GM10266 (cell line): ENCODE data around the gene FARP1.

Experiments
- DNase-seq: peaks from one replicate; pipeline ENCODE4 v3.0.0; 2012; ENCODE audit errors: extremely low spot score
- TF ChIP-seq, protein P1 (sequence below): IDR thresholded peaks from 2 replicates; pipeline ENCODE4 v1.5.1; 2012; ENCODE audit warnings: mild to moderate bottlenecking, low read depth; ENCODE audit not compliant: control insufficient read depth, insufficient read depth; ENCODE audit errors: missing control alignments

The FARP1 gene

DNA sequence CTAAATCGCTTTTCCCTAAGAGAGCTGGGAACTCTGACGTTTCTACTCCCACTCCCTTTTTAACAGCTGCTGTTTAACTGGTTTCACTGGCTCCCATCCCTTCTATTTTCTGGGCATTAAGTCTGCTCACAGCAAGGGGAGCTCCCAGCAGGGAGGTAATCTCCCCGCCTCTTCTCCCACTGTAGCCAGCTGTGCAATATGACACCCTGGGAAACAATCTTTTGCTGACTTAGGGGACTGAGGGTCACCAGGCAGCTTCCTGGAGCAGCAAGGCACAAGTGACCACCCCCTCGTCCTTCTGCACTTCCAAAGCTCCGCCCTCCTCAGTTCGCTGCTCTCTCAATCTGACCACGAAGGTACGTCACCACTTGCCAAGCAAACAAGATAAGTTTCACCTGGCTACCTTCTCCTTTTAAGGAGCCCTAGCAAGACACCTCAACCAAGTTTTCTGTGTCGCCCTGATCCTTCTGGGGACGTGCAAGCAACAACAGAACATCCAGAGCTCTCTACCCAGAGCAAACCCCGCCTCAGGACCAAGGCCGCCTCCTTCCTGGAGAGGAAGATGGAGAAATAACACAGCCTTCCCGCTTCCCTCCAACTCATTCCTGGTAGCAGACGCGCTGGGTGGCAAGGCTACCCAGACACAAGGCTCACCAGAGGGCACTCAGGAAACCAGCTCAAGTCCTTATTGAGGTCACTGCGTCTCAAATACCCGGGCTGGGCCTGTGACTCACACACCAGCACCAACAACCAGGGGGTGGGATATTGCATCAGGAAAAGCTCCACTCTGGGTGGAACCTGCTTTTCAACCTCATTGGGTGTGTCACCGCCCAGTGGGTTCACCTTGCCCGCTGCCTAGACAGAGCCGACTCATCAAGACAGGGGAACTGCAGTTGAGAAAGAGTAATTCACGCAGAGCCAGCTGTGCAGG, 341.7 kb downstream of the FARP1 start:
- peak; percentile 54 for DNase-seq
- TF ChIP-seq, protein P1, sequence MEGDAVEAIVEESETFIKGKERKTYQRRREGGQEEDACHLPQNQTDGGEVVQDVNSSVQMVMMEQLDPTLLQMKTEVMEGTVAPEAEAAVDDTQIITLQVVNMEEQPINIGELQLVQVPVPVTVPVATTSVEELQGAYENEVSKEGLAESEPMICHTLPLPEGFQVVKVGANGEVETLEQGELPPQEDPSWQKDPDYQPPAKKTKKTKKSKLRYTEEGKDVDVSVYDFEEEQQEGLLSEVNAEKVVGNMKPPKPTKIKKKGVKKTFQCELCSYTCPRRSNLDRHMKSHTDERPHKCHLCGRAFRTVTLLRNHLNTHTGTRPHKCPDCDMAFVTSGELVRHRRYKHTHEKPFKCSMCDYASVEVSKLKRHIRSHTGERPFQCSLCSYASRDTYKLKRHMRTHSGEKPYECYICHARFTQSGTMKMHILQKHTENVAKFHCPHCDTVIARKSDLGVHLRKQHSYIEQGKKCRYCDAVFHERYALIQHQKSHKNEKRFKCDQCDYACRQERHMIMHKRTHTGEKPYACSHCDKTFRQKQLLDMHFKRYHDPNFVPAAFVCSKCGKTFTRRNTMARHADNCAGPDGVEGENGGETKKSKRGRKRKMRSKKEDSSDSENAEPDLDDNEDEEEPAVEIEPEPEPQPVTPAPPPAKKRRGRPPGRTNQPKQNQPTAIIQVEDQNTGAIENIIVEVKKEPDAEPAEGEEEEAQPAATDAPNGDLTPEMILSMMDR, result no peak

DNA sequence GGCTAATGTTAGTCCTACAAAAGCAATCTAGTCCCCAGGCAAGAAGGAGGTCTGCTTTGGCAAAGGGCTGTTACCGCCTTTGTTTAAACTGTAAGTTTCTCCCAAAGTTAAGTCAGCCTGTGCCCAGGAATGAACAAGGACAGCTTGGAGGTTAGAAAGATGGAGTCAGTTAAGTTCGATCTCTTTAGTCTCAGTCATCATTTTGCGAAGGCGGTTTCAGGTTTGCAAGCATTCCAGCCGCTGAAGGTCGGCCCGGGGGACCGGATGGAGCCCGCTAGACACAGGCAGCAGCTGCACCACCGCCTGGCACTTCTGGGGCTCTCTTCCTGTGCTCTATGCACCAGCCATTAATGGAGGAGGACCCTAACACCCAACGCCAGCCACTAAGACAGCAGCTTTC, 342.7 kb downstream of the FARP1 start:
- TF ChIP-seq, protein P1, result no peak
- no peak for DNase-seq

DNA sequence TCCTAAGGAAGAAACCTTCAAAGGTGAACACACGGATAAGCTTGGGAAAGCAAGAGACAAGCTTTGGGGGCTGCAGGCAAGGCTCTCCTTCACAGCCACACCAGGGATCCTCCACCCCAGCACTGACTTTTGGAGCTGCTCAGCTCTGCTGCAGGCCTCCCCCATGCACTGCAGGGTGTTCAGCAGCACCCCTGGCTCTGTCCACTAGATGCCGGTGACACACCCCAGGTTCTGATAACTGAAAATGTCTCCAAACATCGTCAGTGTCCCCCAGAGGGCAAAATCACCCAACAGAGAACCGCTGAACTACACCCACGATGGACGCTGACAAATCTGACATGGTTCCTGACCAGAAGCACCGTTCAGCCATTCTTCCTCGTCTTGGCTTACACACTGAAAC, 343.5 kb downstream of the FARP1 start:
- no peak for DNase-seq
- TF ChIP-seq, protein P1, result peak; percentile 1

DNA sequence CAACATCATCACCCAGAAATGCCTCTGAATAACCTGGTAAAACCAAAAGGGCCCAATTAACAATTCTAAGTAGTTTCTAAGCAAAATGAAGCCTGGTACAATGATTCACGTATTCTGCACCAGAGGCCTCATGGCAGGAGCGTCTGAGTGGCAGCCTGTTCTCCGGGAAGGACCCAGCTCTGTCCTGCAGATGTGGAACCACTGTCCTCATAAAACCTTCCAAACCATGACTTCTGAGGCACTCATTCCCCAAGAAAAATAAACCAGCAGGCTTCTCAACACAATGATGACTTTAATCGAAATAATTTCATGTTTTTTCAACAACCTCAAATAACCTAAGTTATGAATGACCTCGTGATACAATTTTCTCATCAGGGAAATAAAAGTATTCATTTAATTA, 344.1 kb downstream of the FARP1 start:
- TF ChIP-seq, protein P1, result no peak
- DNase-seq, result no peak

DNA sequence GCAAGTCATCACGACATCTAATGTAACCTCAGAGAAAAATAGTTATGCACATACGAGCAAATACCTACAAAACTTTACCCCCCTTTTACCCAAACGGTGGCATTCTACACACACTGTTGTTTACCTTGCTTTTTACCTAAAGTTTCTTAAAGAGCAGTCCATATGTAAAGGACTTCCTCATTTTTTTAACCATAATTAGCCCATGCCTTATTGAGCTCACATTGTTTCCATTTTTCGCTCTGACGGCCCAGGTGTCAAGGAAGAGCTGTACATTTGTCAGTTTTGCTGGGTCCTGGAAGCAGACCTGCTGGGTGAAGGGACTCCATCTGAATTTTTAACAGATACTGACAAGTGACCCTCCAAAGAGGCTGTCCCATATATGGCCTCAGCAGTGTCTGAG, 344.6 kb downstream of the FARP1 start:
- TF ChIP-seq, protein P1, result no peak
- no peak for DNase-seq

DNA sequence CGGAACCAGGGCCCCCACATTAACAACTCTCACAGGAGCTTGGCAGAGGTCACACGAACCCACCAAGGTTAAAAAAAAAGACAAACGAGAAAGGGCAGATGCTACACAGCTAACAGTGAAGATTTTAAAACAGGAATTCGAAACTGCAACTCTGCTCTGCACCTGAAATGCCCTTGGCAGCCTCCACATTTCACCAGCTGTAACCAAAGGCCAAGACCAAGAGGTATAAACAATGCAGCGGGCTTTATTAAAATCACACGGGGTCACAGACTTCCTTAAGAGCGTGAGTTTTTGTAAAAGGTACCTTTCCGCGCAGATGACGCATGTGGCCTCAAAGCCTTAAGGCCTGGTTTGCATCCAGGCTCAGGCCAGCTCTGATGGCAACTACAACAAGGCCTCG, 345.8 kb downstream of the FARP1 start:
- TF ChIP-seq, protein P1, result no peak
- DNase-seq, result no peak
